Fibroblast of pulmonary artery (primary cell): ENCODE measurements around the gene TST.

Source experiments
- DNase-seq: peaks from one replicate; pipeline ENCODE4 v3.0.0-alpha.2; 2010; ENCODE audit warnings: low read depth
- H3K4me3 ChIP-seq: replicated peaks from 2 replicates; pipeline ENCODE4 v1.5.1; 2011; ENCODE audit warnings: low read depth, mild to moderate bottlenecking, control low read depth, low read length, moderate library complexity
- CTCF ChIP-seq: IDR thresholded peaks from 2 replicates; pipeline ENCODE4 v1.5.1; 2011; ENCODE audit warnings: mild to moderate bottlenecking, control low read depth, low read length, inconsistent platforms; ENCODE audit errors: missing control alignments

Gene TST

GRCh38 chr22:37012956-37013355 is 6.3 kb downstream of the TST start:
- no peak overlapping the region for H3K4me3 ChIP-seq
- no peak for TF ChIP-seq CTCF
- DNase-seq: no peak

DNA sequence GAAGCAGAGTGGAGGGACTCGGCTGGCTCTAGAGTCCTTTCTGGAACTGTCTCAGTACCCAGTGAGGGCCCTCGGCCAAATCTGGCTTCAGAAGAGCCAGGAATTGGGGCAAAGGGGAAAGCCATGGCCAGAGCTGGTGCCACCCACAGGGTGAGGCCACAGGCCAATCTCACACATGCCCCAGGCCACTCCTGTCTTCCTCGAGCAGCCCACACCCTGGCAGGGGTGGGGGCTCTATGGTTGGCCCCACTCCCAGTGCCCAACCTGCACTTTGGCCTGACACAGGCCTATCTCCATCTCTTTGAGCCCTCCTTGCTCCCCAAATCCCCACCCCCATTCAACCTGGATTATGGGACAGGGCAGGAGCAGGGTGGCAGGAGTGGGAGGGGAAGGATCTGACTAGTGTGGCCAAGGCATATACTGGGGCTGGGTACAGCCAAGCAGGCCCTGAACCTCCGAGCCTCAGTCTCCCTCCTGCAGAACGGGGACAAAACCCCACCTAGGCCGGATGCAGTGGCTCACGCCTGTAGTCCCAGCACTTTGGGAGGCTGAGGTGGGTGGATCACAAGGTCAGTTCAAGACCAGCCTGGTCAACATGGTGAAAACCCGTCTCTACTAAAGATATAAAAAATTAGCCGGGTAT is 6.9 kb downstream of the TST start:
- no peak for TF ChIP-seq CTCF
- DNase-seq: no peak
- H3K4me3 ChIP-seq: no peak overlapping the region

DNA sequence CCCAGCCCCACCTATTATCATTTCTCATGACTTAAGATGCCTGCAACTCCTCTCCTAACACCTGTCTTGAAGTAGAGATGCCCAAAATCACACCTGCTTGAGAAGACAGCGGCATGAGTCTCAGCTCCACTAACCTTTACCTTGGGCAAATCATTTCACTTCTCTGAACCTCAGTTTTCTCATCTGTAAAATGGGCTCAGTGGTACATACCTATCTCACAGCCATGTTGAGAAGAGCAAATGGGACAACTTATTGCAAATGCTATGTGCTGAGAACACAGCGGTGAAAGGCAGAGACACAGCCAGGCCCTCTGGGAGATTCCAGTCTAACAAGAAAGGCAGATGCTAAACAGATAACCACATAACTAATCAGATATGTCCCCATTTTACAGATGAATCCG is 7.8 kb downstream of the TST start:
- DNase-seq: no peak
- TF ChIP-seq CTCF: no peak
- H3K4me3 ChIP-seq: no peak overlapping the region

DNA sequence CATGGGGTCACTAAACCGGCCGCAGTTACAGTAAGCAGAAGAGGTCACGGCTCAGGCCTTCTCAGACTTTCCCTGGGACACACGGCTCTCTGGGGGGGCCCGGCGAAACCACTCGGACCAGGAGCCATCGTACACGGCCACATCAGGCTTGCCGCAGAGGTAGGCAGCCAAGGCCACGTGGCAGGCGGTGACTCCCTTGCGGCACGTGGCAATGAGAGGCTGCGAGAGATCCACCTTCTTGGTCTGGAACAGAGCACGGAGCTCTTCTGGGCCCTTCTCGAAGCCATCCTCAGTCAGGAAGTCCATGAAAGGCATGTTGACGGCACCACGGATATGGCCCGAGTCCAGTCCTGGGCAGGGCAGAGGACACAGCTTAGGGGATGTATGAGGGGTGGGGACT is 8.3 kb downstream of the TST start:
- DNase-seq: no peak
- TF ChIP-seq CTCF: no peak
- no peak overlapping the region for H3K4me3 ChIP-seq

GRCh38 chr22:37010174-37010573 is 9.1 kb downstream of the TST start:
- TF ChIP-seq CTCF: no peak
- H3K4me3 ChIP-seq: no peak overlapping the region
- no peak for DNase-seq

GRCh38 chr22:37009490-37009889 is 9.8 kb downstream of the TST start:
- no peak overlapping the region for H3K4me3 ChIP-seq
- no peak for TF ChIP-seq CTCF
- no peak for DNase-seq

- no peak overlapping the region for H3K4me3 ChIP-seq
- TF ChIP-seq CTCF: no peak
- DNase-seq: no peak
These were observed 10.9 kb downstream of the TST start for GRCh38 chr22:37008365-37008764.
